HG03457 (cell line): ENCODE data around the gene ATRX.
"Not testable (repeated sequence)": the region's sequence is repeated elsewhere in the genome, so short reads cannot be mapped to it uniquely, and the experiment has no call there.

Source experiments
- ATAC-seq: cut with Tn5 transposase; IDR thresholded peaks from one replicate; pipeline ENCODE4 v1.9.1; 2021; ENCODE audit warnings: moderate number of reproducible peaks; ENCODE audit not compliant: unreplicated experiment

The ATRX gene

DNA sequence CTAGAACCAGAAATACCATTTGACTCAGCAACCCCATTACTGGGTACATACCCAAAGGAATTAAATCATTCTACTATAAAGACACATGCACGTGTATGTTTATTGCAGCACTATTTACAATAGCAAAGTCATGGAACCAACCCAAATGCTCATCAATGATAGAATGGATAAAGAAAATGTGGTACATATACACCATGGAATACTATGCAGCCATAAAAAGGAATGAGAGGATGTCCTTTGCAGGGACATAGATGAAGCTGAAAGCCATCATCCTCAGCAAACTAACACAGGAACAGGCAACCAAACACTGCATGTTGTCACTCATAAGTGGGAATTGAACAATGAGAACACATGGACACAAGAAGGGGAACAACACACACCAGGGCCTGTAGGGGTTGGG, 285.9 kb downstream of the ATRX start:
- ATAC-seq = not testable (repeated sequence)

DNA sequence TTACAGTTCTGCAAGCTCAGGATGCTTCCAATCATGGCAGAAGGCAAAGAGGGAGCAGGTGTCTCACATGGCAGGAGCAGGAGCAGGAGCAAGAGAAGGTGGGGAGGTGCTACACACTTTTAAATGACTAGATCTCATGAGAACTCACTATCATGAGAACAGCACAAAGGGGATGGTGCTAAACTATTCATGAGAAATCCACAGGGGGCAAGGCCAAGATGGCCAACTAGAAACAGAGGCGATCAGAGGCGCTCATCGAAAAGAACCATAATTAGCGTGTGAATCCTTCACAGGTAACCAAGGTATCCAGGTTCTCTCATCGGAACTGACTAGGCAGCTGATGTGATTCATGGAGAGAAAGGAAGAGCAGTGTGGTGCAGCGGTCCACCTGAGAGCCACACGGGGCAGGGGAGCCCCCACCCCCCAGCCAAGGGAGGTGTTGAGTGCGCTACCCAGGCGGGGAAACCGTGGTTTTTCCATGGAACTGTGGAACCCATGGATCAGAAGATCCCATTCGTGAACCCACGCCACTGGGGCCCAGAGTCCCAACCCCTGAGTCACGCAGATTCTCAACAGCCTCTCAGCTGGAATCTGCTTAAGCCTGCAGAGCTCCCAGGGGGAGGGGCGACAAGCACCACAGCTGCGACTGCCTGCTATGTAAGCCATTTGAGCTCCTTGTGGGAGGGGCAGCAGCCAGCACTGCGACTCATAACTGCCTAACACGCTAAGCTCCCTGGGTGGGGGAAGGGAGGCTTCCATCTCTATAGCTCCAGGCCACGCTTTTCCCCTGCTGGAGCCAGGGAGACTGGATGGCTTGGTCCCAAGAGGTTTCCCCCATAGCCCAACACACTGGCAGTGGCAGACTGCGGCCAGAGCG, 292.1 kb downstream of the ATRX start:
- ATAC-seq = no peak

- ATAC-seq = no peak
Observed at GRCh38 chrX:77484045-77484444, 302.0 kb downstream of the ATRX start.

GRCh38 chrX:77455437-77455836, 330.6 kb downstream of the ATRX start:
- no peak for ATAC-seq
